CD8-positive, alpha-beta memory T cell (primary cell): Measurements from ENCODE around the gene SYDE1. TPM values are rescaled to one million over a fixed set of nuclear protein-coding genes. Genes with fewer than 3 reads are reported as not detected.
A peak's percentile ranks its signal among the peaks of the same experiment; 100 is the strongest.

Source experiments
- CTCF ChIA-PET: fragments of 350-600 bp; sonication (Branson Sonifier 250); formaldehyde crosslinking; loops from one replicate; lab custom pipeline; 2021; ENCODE audit warnings: antibody characterized with exemption; lab: Charles Lee
- POLR2A ChIA-PET: fragments of 350-600 bp; sonication (Branson Sonifier 250); formaldehyde crosslinking; loops from one replicate; lab custom pipeline; 2021; ENCODE audit warnings: antibody characterized with exemption; lab: Charles Lee
- DNase-seq, 5 donors: peaks; one replicate each; pipeline versions ENCODE4 v3.0.0 to v3.0.0-alpha.2; 2020 to 2022; ENCODE audit warnings: mixed read lengths in 1 of 5
- H3K27ac ChIP-seq: one replicate; pipeline ENCODE4 v1.7.0; 2013; ENCODE audit warnings: low read depth, mild to moderate bottlenecking, low read length, moderate library complexity
- H3K27me3 ChIP-seq: 2 replicates; pipeline ENCODE4 v1.7.0; 2013; ENCODE audit warnings: low read length, mild to moderate bottlenecking; ENCODE audit not compliant: insufficient read depth, poor library complexity, severe bottlenecking
- H3K36me3 ChIP-seq: 2 replicates; pipeline ENCODE4 v1.7.0; 2013; ENCODE audit warnings: mild to moderate bottlenecking, low read length, moderate library complexity; ENCODE audit not compliant: insufficient read depth
- H3K4me1 ChIP-seq: 2 replicates; pipeline ENCODE4 v1.7.0; 2013; ENCODE audit warnings: mild to moderate bottlenecking, low read length, moderate library complexity; ENCODE audit not compliant: insufficient read depth
- H3K4me3 ChIP-seq: 2 replicates; pipeline ENCODE4 v1.7.0; 2013; ENCODE audit warnings: mild to moderate bottlenecking, low read length
- H3K9me3 ChIP-seq: 2 replicates; pipeline ENCODE4 v1.7.0; 2013; ENCODE audit warnings: mild to moderate bottlenecking, low read length
- H3K27ac Mint-ChIP-seq, 8 donors: one replicate each; pipeline ENCODE4 v1.8.0; 2020 to 2021; ENCODE audit warnings: mixed read lengths in 8 of 8, mild to moderate bottlenecking in 6 of 8, inconsistent platforms in 3 of 8, moderate library complexity in 3 of 8
- H3K27me3 Mint-ChIP-seq, 2 donors: one replicate each; pipeline ENCODE4 v1.8.0; 2020 to 2021; ENCODE audit warnings: mixed read lengths in 2 of 2, mild to moderate bottlenecking in 1 of 2, moderate library complexity in 1 of 2
- H3K36me3 Mint-ChIP-seq, 3 donors: one replicate each; pipeline ENCODE4 v1.8.0; 2020 to 2021; ENCODE audit warnings: mixed read lengths in 3 of 3, inconsistent platforms in 1 of 3, mild to moderate bottlenecking in 1 of 3
- H3K4me1 Mint-ChIP-seq, 3 donors: one replicate each; pipeline ENCODE4 v1.8.0; 2020 to 2021; ENCODE audit warnings: mixed read lengths in 3 of 3, inconsistent platforms in 1 of 3, mild to moderate bottlenecking in 1 of 3
- H3K4me3 Mint-ChIP-seq, 7 donors: one replicate each; pipeline ENCODE4 v1.8.0; 2020 to 2021; ENCODE audit warnings: mixed read lengths in 7 of 7, mild to moderate bottlenecking in 6 of 7, moderate library complexity in 4 of 7, inconsistent platforms in 2 of 7
- H3K9me3 Mint-ChIP-seq, 5 donors: one replicate each; pipeline ENCODE4 v1.8.0; 2020 to 2022; ENCODE audit warnings: mixed read lengths in 5 of 5, mild to moderate bottlenecking in 3 of 5, moderate library complexity in 2 of 5, inconsistent platforms in 1 of 5
- polyA plus RNA-seq: library from polyadenylated mRNA; unstranded; fragments of 300-500 nt; fragmentation: Illumina TruSeq; gene quantifications from one replicate; pipeline ENCODE4 v1.2.3, GENCODE V29; 2021
- total RNA-seq, 2 experiments: library from RNA; stranded (reverse); gene quantifications; one replicate each; pipeline ENCODE4 v1.2.3, GENCODE V29; 2021

Gene SYDE1
- total and polyA plus RNA-seq, 3 experiments from 2014 or later: 0.06 to 0.44 (median 0.22) TPM

DNA sequence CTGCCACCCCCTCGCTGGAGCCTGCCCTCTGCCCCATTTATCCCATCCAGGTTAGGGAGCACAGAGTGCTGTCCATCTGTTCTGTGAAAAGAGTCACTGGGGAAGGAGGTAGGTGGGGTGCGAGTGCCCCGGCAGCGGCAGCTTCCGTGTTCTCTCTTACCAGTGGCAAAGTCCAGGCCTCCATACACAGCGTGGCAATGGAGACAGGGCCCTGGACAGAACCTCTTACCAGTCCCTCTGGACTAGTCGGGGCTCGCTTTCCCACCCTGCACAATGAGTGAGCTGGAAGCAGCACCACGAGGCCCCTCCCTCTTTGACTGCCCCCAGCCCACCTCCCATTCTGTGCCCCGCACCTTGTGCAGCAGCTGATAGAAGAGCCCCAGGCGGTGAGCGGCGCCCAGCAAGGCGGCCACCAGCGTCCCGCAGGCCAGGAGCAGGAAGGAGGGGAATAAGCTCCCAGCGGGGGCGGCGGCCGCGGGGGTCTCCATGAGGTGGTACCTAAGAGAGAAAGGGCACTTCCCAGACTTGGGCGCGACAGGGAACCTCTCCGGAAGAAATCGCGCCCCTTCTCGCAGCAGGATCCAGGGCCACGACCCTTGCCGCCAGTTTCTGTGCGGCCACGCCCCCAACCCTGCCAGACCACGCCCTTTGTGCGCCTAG is 17.5 kb downstream of the SYDE1 start:
- Histone ChIP-seq H3K36me3 (peaks cover 9% of the 10 kb centered on the region), H3K4me3 (peak overlapping the region; percentile 86), H3K4me1 (peaks cover 23% of the 10 kb centered on the region), H3K9me3 (no peaks in the 10 kb centered on the region), H3K27ac (peak overlapping the region; percentile 95), H3K27me3 (no peaks in the 10 kb centered on the region)
- peak overlapping the region; percentile 93 to 99 (median 96) for H3K4me3 Mint-ChIP-seq
- DNase-seq: peak in 1 of 5 donors; percentile 6
- H3K9me3 Mint-ChIP-seq: no peaks in the 10 kb centered on the region
- H3K36me3 Mint-ChIP-seq: peaks cover 0 to 43% (median 0%) of the 10 kb centered on the region in 3 donors
- ChIA-PET POLR2A (interaction anchor here (0.6 kb wide), 1 partner anchor 93 kb away, joined by 3 read pairs; no protein-coding TSS in a partner anchor), CTCF (interaction anchor here (0.9 to 2.0 kb wide), 3 partner anchors 33 to 988 kb away, joined by 3 to 5 read pairs (median 4); partner anchors contain the start of gene ASF1B)
- H3K4me1 Mint-ChIP-seq: peaks cover 19 to 31% (median 29%) of the 10 kb centered on the region in 3 donors
- peak overlapping the region; percentile 96 to 99 (median 98) for H3K27ac Mint-ChIP-seq
- peaks cover 12 to 14% of the 10 kb centered on the region in 2 donors for H3K27me3 Mint-ChIP-seq

DNA sequence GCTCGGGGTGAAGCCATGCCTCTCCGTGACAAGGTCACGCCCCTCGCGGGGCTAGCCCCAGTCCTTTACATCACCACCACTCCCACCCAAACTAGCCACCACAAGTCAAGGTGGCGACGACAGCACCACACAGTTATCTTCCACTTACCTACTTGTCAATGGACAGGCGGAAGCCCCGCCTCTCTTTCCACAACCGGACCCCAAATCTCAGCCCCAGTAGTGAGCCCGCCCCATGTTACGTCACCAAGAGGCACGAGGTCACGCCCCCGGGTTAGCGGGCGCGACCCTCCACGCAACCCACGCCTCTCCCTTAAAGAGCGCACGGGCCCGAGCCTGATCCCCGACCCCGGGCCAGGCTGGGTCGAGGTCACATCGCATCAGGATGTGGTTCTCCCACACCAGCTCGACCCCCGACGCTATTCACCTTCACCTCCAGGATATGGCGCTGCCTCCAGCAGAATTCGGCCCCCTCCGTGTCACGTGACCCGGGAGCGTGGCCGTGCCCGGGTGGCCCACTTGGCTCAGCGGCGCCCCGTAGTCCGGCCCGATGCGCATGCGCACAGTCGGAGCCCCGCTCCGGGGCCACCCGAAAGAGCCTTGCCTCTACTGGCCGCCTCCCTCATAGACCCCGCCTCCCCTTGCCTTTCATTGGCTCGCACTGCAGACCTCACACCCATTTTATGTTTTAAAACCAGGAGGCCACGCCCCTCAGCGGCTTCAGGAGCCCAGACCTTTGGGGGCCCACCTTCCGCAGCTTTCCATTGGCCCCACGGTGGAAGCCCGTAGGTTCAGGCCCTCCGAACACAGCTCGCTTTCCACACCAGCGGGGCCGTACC is 18.2 kb downstream of the SYDE1 start:
- Mint-ChIP-seq H3K27ac (peak overlapping the region; percentile 96 to 99 (median 98)), H3K4me1 (peaks cover 19 to 38% (median 35%) of the 10 kb centered on the region in 3 donors), H3K9me3 (no peaks in the 10 kb centered on the region), H3K4me3 (peak overlapping the region; percentile 93 to 99 (median 96)), H3K27me3 (peaks cover 16 to 17% of the 10 kb centered on the region in 2 donors), H3K36me3 (peaks cover 0 to 36% (median 0%) of the 10 kb centered on the region in 3 donors)
- POLR2A ChIA-PET: interaction anchor here (1.3 kb wide), 1 partner anchor 253 kb away, joined by 3 read pairs; no protein-coding TSS in a partner anchor
- peaks cover 4% of the 10 kb centered on the region for H3K36me3 ChIP-seq
- no peaks in the 10 kb centered on the region for H3K9me3 ChIP-seq
- peak overlapping the region; percentile 95 for H3K27ac ChIP-seq
- no peaks in the 10 kb centered on the region for H3K27me3 ChIP-seq
- peak; percentile 97 to 99 (median 98) for DNase-seq
- CTCF ChIA-PET: interaction anchor here (1.9 to 2.0 kb wide), 2 partner anchors 24 to 430 kb away, joined by 5 read pairs; no protein-coding TSS in a partner anchor
- peaks cover 31% of the 10 kb centered on the region for H3K4me1 ChIP-seq
- H3K4me3 ChIP-seq: peak overlapping the region; percentile 86

DNA sequence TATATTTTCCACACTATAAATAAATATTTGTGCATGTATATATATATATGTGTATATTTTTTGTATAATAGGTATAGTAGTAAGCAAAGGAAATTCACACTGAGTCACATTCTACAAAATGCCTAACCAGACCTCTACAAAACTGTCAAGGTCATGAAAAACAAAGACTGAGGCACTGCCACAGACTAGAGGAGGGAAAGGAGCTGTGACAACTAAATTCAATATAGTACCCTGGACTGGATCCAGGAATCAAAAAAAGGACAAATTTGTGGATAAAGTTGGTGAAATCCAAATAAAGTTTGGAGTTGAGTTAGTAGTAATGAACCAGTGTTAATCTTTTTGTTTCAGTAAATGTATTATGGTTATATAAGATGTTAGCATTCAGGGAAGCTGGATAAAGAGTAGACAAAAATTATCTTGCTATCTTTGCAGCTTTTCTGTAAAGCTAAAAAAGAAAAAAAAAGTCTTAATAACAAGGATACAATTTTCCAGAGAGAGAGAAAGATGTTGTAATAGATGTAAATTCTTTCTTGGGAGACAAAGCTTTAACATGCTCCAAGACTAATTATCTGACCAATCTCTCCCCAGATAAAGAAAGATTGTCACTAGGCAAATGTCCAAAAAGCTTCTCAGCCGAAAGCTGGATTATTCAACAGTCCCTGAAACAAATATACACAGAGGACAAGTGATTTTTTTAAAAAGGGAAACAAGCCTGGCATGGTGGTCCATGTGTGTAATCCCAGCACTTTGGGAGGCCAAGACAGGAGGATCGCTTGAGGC is 19.1 kb downstream of the SYDE1 start:
- Mint-ChIP-seq H3K9me3 (no peaks in the 10 kb centered on the region), H3K36me3 (peaks cover 0 to 27% (median 0%) of the 10 kb centered on the region in 3 donors), H3K4me3 (peak overlapping the region in 1 of 7 donors; percentile 99), H3K27me3 (peaks cover 16 to 17% of the 10 kb centered on the region in 2 donors), H3K27ac (peak overlapping the region in 3 of 8 donors; percentile 6 to 96 (median 32)), H3K4me1 (peaks cover 17 to 39% (median 35%) of the 10 kb centered on the region in 3 donors)
- ChIA-PET CTCF (interaction anchor here (1.9 kb wide), 1 partner anchor 23 kb away, joined by 5 read pairs; no protein-coding TSS in a partner anchor), POLR2A (interaction anchor here (1.3 kb wide), 1 partner anchor 253 kb away, joined by 3 read pairs; no protein-coding TSS in a partner anchor)
- Histone ChIP-seq H3K4me3 (no peak overlapping the region), H3K4me1 (peaks cover 32% of the 10 kb centered on the region), H3K36me3 (no peaks in the 10 kb centered on the region), H3K27ac (no peak overlapping the region), H3K27me3 (no peaks in the 10 kb centered on the region), H3K9me3 (no peaks in the 10 kb centered on the region)
- no peak for DNase-seq

DNA sequence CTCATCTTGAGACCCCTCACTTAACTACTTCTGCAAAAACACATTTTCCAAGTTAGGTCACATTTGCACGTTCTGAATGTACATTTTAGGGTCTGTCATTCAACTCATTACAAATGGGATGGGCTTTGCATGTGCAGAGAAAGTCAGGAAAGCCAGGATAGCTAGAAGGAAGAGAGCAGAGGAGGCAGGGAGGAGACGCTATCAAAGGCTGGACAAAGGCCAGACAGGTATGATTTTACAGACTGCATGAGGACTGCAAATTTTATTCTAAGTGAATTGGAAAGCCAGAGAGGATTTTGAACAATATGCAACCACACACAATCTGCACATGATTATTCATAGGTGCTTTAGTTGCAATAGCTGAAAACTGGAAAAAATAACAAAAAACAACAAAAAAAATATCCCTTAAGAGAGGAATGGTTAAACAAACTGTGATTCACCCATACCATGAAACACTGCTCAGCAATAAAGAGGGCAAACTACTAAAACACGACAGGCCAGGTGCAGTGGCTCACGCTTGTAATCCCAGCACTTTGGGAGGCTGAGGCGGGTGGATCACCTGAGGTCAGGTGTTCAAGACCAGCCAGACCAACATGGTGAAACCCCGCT is 21.1 kb downstream of the SYDE1 start:
- no peak for DNase-seq
- POLR2A ChIA-PET: no interaction called here
- Histone ChIP-seq H3K36me3 (no peaks in the 10 kb centered on the region), H3K27ac (no peak overlapping the region), H3K4me3 (no peak overlapping the region), H3K4me1 (peaks cover 32% of the 10 kb centered on the region), H3K27me3 (no peaks in the 10 kb centered on the region), H3K9me3 (no peaks in the 10 kb centered on the region)
- Mint-ChIP-seq H3K4me1 (peaks cover 17 to 39% (median 32%) of the 10 kb centered on the region in 3 donors), H3K4me3 (no peak overlapping the region), H3K27me3 (peaks cover 16 to 24% of the 10 kb centered on the region in 2 donors), H3K9me3 (peaks cover 0 to 2% (median 0%) of the 10 kb centered on the region in 5 donors), H3K36me3 (peaks cover 0 to 13% (median 0%) of the 10 kb centered on the region in 3 donors), H3K27ac (peak overlapping the region in 1 of 8 donors; percentile 46)
- CTCF ChIA-PET: no interaction called here

DNA sequence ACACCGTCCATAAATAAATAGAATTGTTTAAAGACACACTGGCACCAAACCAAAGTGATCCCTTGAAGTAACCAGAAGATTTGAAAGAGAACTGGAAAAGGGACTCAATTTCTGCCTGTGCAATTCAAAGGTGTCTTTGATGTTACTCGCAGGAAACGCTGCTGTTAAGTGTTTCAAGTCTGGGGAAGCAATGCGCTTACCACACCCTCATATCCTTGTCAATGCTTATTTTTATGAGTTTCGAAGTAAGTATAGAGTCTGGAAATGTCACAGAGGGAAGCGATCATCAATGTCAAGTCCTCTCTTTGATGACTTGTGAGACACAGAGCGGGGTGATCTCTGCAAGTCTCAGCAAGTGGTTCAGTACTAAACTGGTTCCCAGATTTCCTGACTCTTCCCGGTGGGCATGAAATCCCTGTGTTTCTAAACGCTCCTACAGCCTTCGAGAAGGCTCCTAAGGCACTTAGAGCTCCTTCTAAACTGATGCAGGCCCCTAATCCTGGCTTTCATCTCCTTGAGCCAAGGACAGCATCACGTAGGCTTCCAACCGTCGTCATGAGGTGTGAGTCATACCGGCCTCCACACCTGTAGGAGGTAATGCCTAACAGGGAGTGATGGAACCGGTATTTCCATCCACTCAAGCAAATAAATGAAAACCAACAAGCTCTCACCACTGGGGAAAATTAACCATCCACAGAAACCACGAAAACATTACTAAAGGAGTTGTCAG is 22.8 kb downstream of the SYDE1 start:
- Histone ChIP-seq H3K27ac (no peak overlapping the region), H3K36me3 (no peaks in the 10 kb centered on the region), H3K9me3 (no peaks in the 10 kb centered on the region), H3K27me3 (no peaks in the 10 kb centered on the region), H3K4me1 (peaks cover 20% of the 10 kb centered on the region), H3K4me3 (peak overlapping the region; percentile 18)
- ChIA-PET CTCF (interaction anchor here (1.4 to 1.5 kb wide), 2 partner anchors 29 to 38 kb away, joined by 3 to 4 read pairs; no protein-coding TSS in a partner anchor), POLR2A (no interaction called here)
- Mint-ChIP-seq H3K9me3 (peaks cover 0 to 2% (median 0%) of the 10 kb centered on the region in 5 donors), H3K4me3 (peak overlapping the region in 2 of 7 donors; percentile 48 to 53), H3K36me3 (peaks cover 0 to 9% (median 0%) of the 10 kb centered on the region in 3 donors), H3K27me3 (peaks cover 16 to 25% of the 10 kb centered on the region in 2 donors), H3K4me1 (peaks cover 8 to 28% (median 15%) of the 10 kb centered on the region in 3 donors), H3K27ac (no peak overlapping the region)
- peak in 1 of 5 donors; percentile 49 for DNase-seq

DNA sequence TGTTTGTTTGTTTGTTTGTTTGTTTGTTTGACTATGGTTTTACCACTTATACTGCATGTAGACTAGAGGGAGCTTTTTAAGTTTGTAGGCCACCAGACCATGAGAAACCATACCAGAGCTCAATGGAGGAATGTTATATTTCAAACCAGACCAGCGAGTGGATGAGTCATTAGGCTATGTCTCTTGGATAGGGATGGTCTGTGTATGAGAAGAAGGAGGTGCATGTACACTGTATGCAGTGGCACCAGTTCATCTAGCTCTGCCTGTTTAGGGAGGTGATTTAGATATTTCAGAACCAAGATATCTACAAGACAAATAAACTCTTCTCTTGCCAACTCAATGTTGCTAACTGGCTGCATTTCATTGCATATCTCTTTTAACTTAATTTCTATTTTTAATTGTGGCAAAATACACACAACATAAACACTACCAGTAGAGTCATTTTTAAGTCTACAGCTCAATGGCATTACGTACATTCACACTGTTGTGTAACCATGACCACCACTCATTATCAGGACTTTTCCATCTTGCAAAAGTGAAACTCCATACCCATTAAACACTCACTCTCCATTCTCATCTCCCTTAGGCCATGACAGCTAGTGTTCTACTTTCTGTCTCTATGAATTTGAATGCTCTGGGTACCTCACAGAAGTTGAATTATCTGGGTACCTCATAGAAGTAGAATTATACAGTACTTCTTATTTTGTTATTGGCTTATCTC is 29.2 kb downstream of the SYDE1 start:
- ChIA-PET CTCF (interaction anchor here (0.9 kb wide), 1 partner anchor 45 kb away, joined by 3 read pairs; no protein-coding TSS in a partner anchor), POLR2A (interaction anchor here (0.5 kb wide), 1 partner anchor 45 kb away, joined by 12 read pairs; no protein-coding TSS in a partner anchor)
- no peak overlapping the region for H3K27ac Mint-ChIP-seq
- Histone ChIP-seq H3K36me3 (no peaks in the 10 kb centered on the region), H3K27ac (no peak overlapping the region), H3K4me1 (no peaks in the 10 kb centered on the region), H3K27me3 (no peaks in the 10 kb centered on the region), H3K9me3 (no peaks in the 10 kb centered on the region), H3K4me3 (no peak overlapping the region)
- H3K36me3 Mint-ChIP-seq: peaks cover 0 to 11% (median 0%) of the 10 kb centered on the region in 3 donors
- peaks cover 0 to 9% (median 4%) of the 10 kb centered on the region in 5 donors for H3K9me3 Mint-ChIP-seq
- peaks cover 13 to 36% of the 10 kb centered on the region in 2 donors for H3K27me3 Mint-ChIP-seq
- no peak overlapping the region for H3K4me3 Mint-ChIP-seq
- no peak for DNase-seq
- no peaks in the 10 kb centered on the region for H3K4me1 Mint-ChIP-seq
